Ovary (tissue), 9 donors: Measurements from ENCODE around the gene REP15. TPM values are rescaled to one million over a fixed set of nuclear protein-coding genes. Genes with fewer than 3 reads are reported as not detected.

Experiments used
- DNase-seq, 5 donors: peaks; one replicate each; pipeline ENCODE4 v3.0.0-alpha.2; 2019 to 2020
- H3K27ac ChIP-seq, 2 donors: fragments of 200-600 bp; one replicate each; pipeline versions ENCODE4 v1.5.1 to v1.8.0; 2019 to 2022
- H3K27me3 ChIP-seq: fragments of 200-600 bp; one replicate; pipeline ENCODE4 v1.8.0; 2022
- H3K36me3 ChIP-seq: fragments of 200-600 bp; sonication (generic); one replicate; pipeline ENCODE4 v1.5.1; 2019
- H3K4me1 ChIP-seq: one replicate; pipeline ENCODE4 v1.8.1; 2013; ENCODE audit warnings: mild to moderate bottlenecking, moderate library complexity; ENCODE audit not compliant: insufficient read depth
- H3K4me3 ChIP-seq: fragments of 200-600 bp; sonication (generic); one replicate; pipeline ENCODE4 v1.5.1; 2017
- H3K9me3 ChIP-seq, 2 donors: fragments of 200-600 bp in 1 of 2; sonication (generic) in 1 of 2; one replicate each; pipeline versions ENCODE4 v1.5.1 to v1.8.1; 2013 to 2019; ENCODE audit warnings: mild to moderate bottlenecking in 1 of 2, moderate library complexity in 1 of 2
- CTCF ChIP-seq, 3 donors: fragments of 450-650 bp in 2 of 3; fragments of 200-600 bp in 1 of 3; IDR thresholded peaks; one replicate each; pipeline versions ENCODE4 v1.5.1 to v1.8.0; 2016 to 2022; ENCODE audit warnings: antibody characterized with exemption in 3 of 3, mild to moderate bottlenecking in 1 of 3
- EP300 ChIP-seq: sonication (generic); formaldehyde crosslinking; IDR thresholded peaks from one replicate; pipeline ENCODE4 v1.6.1; 2017; ENCODE audit warnings: antibody characterized with exemption
- POLR2A ChIP-seq: fragments of 450-650 bp; IDR thresholded peaks from one replicate; pipeline ENCODE4 v1.6.1; 2017; ENCODE audit warnings: antibody characterized with exemption, mild to moderate bottlenecking, moderate library complexity
- WGBS, 3 donors: extraction: QIAGEN DNeasy Blood & Tissue Kit in 1 of 3; methylation state at CpG; one replicate each; pipeline versions ENCODE4 v1.1.5 to v1.1.7; 2013 to 2017; 5-methylcytosine and 5-hydroxymethylcytosine counted together
- intact Hi-C, 4 donors: fragments of 100-400 bp; cut with DNase I; formaldehyde crosslinking; loops; one replicate each; pipeline versions ENCODE4 v1.11.0 to v1.15.1; 2022 to 2023
- polyA plus RNA-seq, 2 donors: library from polyadenylated mRNA; stranded (reverse); fragments of 200-250 nt in 1 of 2; fragments of 350-450 nt in 1 of 2; fragmentation: Illumina TruSeq in 1 of 2; extraction: RNeasy Lipid Tissue Mini Kit (QIAGEN cat#74804) in 1 of 2; gene quantifications; one replicate each; pipeline ENCODE4 v1.2.3, GENCODE V29; 2013 to 2014
- total RNA-seq, 7 donors: library from RNA; depleted of rRNA in 2 of 7; stranded (reverse); fragments of >200 nt in 2 of 7; fragmentation: NEBNext Ultra II Directional in 3 of 7; extraction: Animal tissue kit (Norgen Biotek cat#: 25700) in 3 of 7; gene quantifications; one replicate each; pipeline versions ENCODE4 v1.1.0 to v1.2.4, GENCODE V29; 2016 to 2023
- donor health status: DM: no; HTN: no; CAD: no; lungs with moderate emphysema.
- donor health status: DM: no; HTN: no; CAD: no.
- donor health status: Bipolar disorder and iron deficiency.
- donor health status: DM: yes; HTN: yes; CAD: no.
- donor health status: DM: no; HTN: no; CAD: no.
- donor health status: DM: yes; HTN: yes; CAD: no.

The REP15 gene
- total and polyA plus RNA-seq, 9 donors = 0.57 to 3.5 (median 2.2) TPM

GRCh38 chr12:27703720-27704452 lies 7.6 kb downstream of the REP15 start:
- WGBS, 3 donors = 4 to 6% (median 4%) methylated on average over 4 of the region's 4 CpGs
- intact Hi-C loops = no loop called here

GRCh38 chr12:27705263-27705662 lies 9.0 kb downstream of the REP15 start:
- WGBS, 3 donors = 75 to 91% (median 89%) methylated on average over 8 of the region's 8 CpGs
- DNase-seq = no peak
- no peaks in the 10 kb centered on the region for H3K36me3 ChIP-seq
- TF ChIP-seq EP300 (no peak), POLR2A (no peak), CTCF (IDR thresholded peaks at IDR 0.05) (no peak)
- intact Hi-C loops = no loop called here
- no peak overlapping the region for H3K27ac ChIP-seq
- no peaks in the 10 kb centered on the region for H3K27me3 ChIP-seq
- H3K4me1 ChIP-seq = peaks cover 2% of the 10 kb centered on the region
- H3K9me3 ChIP-seq = no peaks in the 10 kb centered on the region
- H3K4me3 ChIP-seq = no peak overlapping the region

More at GRCh38 chr12:27703720-27704452, 7.6 kb downstream of the REP15 start:
- H3K9me3 ChIP-seq = no peaks in the 10 kb centered on the region
- H3K36me3 ChIP-seq = no peaks in the 10 kb centered on the region
- DNase-seq = peak; percentile 44 to 73 (median 51)
- no peak overlapping the region for H3K27ac ChIP-seq
- no peaks in the 10 kb centered on the region for H3K27me3 ChIP-seq
- H3K4me3 ChIP-seq = no peak overlapping the region
- no peak for TF ChIP-seq EP300
- TF ChIP-seq POLR2A = no peak
- TF ChIP-seq CTCF (IDR thresholded peaks at IDR 0.05) = peak; percentile 26 to 72 (median 47)
- no peaks in the 10 kb centered on the region for H3K4me1 ChIP-seq

- Histone ChIP-seq H3K9me3 (no peaks in the 10 kb centered on the region), H3K36me3 (no peaks in the 10 kb centered on the region), H3K27me3 (no peaks in the 10 kb centered on the region), H3K4me1 (peaks cover 2% of the 10 kb centered on the region), H3K4me3 (no peak overlapping the region), H3K27ac (no peak overlapping the region)
- WGBS, 3 donors = 81 to 84% (median 83%) methylated on average over 2 of the region's 2 CpGs
- DNase-seq = no peak
- TF ChIP-seq CTCF (IDR thresholded peaks at IDR 0.05) = no peak
- TF ChIP-seq POLR2A = no peak
- TF ChIP-seq EP300 = no peak
- intact Hi-C loops = no loop called here
These were observed 11.0 kb downstream of the REP15 start for GRCh38 chr12:27707216-27707615.

- Histone ChIP-seq H3K27me3 (no peaks in the 10 kb centered on the region), H3K4me3 (peak overlapping the region; percentile 66), H3K9me3 (no peaks in the 10 kb centered on the region), H3K27ac (peak overlapping the region in 1 of 2 donors; percentile 60), H3K36me3 (no peaks in the 10 kb centered on the region), H3K4me1 (peaks cover 2% of the 10 kb centered on the region)
- 44 to 84% (median 75%) methylated on average over 12 of the region's 12 CpGs for WGBS, 3 donors
- TF ChIP-seq EP300 (no peak), CTCF (IDR thresholded peaks at IDR 0.05) (no peak), POLR2A (no peak)
- intact Hi-C loops = no loop called here
- no peak for DNase-seq
These were observed 13.1 kb downstream of the REP15 start for GRCh38 chr12:27709212-27709931.
